MM.1S (cell line): Measurements from ENCODE around the gene UBL5.

Source experiments
- DNase-seq: peaks from one replicate; pipeline ENCODE4 v3.0.0-alpha.2; 2015
- H2AFZ ChIP-seq: fragments of 300-600 bp; sonication (generic); 2 replicates; pipeline ENCODE4 v1.6.0; 2016; ENCODE audit warnings: antibody characterized with exemption, low read length
- H3F3A ChIP-seq: fragments of 300-600 bp; sonication (generic); 2 replicates; pipeline ENCODE4 v1.6.1; 2016; ENCODE audit warnings: mild to moderate bottlenecking, antibody characterized with exemption, low read length, moderate library complexity, mixed read lengths; ENCODE audit not compliant: insufficient read depth
- H3K27ac ChIP-seq: fragments of 300-600 bp; sonication (generic); 2 replicates; pipeline ENCODE4 v1.5.1; 2016; ENCODE audit warnings: mild to moderate bottlenecking, low read length
- H3K27me3 ChIP-seq: fragments of 300-600 bp; sonication (generic); replicated peaks from 2 replicates; pipeline ENCODE4 v1.6.0; 2016; ENCODE audit warnings: low read length; ENCODE audit not compliant: insufficient read depth
- H3K36me3 ChIP-seq: fragments of 300-600 bp; sonication (generic); replicated peaks from 2 replicates; pipeline ENCODE4 v1.6.1; 2016; ENCODE audit warnings: mild to moderate bottlenecking, low read length, mixed read lengths; ENCODE audit not compliant: insufficient read depth
- H3K4me1 ChIP-seq: fragments of 300-600 bp; sonication (generic); 2 replicates; pipeline ENCODE4 v1.6.1; 2016; ENCODE audit warnings: low read length, mixed read lengths
- H3K4me2 ChIP-seq: fragments of 300-600 bp; sonication (generic); 2 replicates; pipeline ENCODE4 v1.6.0; 2016; ENCODE audit warnings: low read depth, low read length
- H3K4me3 ChIP-seq: fragments of 300-600 bp; sonication (generic); 2 replicates; pipeline ENCODE4 v1.5.1; 2016; ENCODE audit warnings: low read length, mixed read lengths
- H3K79me2 ChIP-seq: fragments of 300-600 bp; sonication (generic); 2 replicates; pipeline ENCODE4 v1.6.1; 2016; ENCODE audit warnings: mixed run types, low read length, mixed read lengths
- H3K9ac ChIP-seq: fragments of 300-600 bp; sonication (generic); 2 replicates; pipeline ENCODE4 v1.6.1; 2016; ENCODE audit warnings: low read length, mixed read lengths
- H3K9me2 ChIP-seq: fragments of 300-600 bp; sonication (generic); replicated peaks from 2 replicates; pipeline ENCODE4 v1.6.1; 2016; ENCODE audit warnings: mild to moderate bottlenecking, low read length, mixed read lengths; ENCODE audit not compliant: insufficient read depth
- H3K9me3 ChIP-seq: fragments of 300-600 bp; sonication (generic); replicated peaks from 2 replicates; pipeline ENCODE4 v1.6.1; 2016; ENCODE audit warnings: mild to moderate bottlenecking, low read length, mixed read lengths; ENCODE audit not compliant: insufficient read depth
- H4K20me1 ChIP-seq: fragments of 300-600 bp; sonication (generic); 2 replicates; pipeline ENCODE4 v1.6.1; 2016; ENCODE audit warnings: mild to moderate bottlenecking, low read length, moderate library complexity, mixed read lengths; ENCODE audit not compliant: insufficient read depth
- EZH2 ChIP-seq: fragments of 300-600 bp; sonication (generic); optimal IDR thresholded peaks from 2 replicates; pipeline ENCODE3; 2017; ENCODE audit warnings: low read depth, mild to moderate bottlenecking, antibody characterized with exemption, low read length, mixed read lengths
- EZH2phosphoT487 ChIP-seq: fragments of 300-600 bp; sonication (generic); IDR thresholded peaks from 2 replicates; pipeline ENCODE4 v1.6.1; 2018; ENCODE audit warnings: antibody characterized with exemption, low read length
- TF ChIP-seq, protein P1 (sequence below): fragments of 300-600 bp; sonication (generic); IDR thresholded peaks from 2 replicates; pipeline ENCODE4 v1.5.1; 2016; ENCODE audit warnings: antibody characterized with exemption, low read length, mixed read lengths

Gene UBL5

DNA sequence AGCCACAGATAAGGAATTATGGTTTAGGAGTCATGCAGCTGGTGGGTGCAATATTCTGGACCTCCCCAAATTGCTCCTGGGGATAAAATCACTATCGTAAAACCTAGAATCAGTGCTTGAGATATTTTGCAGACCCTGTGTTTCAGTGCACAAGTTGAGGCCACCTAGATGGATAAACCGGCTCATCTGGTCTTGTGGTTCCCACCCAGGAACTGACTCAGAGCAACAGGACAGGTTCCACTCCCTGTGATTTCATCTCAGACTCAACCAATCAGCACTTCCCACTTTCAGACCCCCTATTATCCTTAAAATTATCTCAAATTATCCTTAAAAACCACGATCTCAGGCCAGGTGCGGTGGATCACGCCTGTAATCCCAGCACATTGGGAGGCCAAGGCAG is 29.8 kb upstream of the UBL5 start:
- no peaks in the 10 kb centered on the region for H4K20me1 ChIP-seq
- H3K27me3 ChIP-seq: no peaks in the 10 kb centered on the region
- H3K4me2 ChIP-seq: no peak overlapping the region
- no peaks in the 10 kb centered on the region for H3K79me2 ChIP-seq
- H3K9me2 ChIP-seq: no peaks in the 10 kb centered on the region
- H3F3A ChIP-seq: peaks cover 9% of the 10 kb centered on the region; the same call in 1 of the 2 replicates
- H3K4me1 ChIP-seq: peaks cover 8% of the 10 kb centered on the region
- H2AFZ ChIP-seq: no peak overlapping the region
- H3K4me3 ChIP-seq: no peak overlapping the region
- no peak for DNase-seq
- no peaks in the 10 kb centered on the region for H3K9me3 ChIP-seq
- TF ChIP-seq EZH2 (no peak), EZH2phosphoT487 (no peak)
- TF ChIP-seq, protein P1, sequence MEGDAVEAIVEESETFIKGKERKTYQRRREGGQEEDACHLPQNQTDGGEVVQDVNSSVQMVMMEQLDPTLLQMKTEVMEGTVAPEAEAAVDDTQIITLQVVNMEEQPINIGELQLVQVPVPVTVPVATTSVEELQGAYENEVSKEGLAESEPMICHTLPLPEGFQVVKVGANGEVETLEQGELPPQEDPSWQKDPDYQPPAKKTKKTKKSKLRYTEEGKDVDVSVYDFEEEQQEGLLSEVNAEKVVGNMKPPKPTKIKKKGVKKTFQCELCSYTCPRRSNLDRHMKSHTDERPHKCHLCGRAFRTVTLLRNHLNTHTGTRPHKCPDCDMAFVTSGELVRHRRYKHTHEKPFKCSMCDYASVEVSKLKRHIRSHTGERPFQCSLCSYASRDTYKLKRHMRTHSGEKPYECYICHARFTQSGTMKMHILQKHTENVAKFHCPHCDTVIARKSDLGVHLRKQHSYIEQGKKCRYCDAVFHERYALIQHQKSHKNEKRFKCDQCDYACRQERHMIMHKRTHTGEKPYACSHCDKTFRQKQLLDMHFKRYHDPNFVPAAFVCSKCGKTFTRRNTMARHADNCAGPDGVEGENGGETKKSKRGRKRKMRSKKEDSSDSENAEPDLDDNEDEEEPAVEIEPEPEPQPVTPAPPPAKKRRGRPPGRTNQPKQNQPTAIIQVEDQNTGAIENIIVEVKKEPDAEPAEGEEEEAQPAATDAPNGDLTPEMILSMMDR: no peak
- no peak overlapping the region for H3K27ac ChIP-seq
- no peaks in the 10 kb centered on the region for H3K36me3 ChIP-seq
- H3K9ac ChIP-seq: no peak overlapping the region

DNA sequence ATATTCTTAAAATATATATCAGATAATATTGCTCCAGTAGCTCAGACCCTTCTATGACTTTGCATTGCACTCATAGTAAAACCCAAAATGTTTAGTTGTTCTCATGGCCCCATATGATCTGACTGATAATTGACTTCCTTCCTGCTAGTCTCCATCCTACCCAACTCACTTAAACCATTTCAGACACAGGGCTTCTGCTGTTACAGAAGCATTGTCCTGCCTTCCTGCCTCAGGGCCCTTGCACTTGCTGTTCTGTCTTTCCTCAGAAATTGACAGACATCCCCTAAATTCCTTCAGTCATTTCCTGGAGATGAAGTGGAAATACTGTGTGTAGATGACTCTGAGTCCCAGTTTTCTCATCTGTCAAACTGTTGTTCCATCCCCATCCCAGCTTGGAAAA is 28.6 kb upstream of the UBL5 start:
- no peaks in the 10 kb centered on the region for H3K79me2 ChIP-seq
- TF ChIP-seq, protein P1: no peak
- TF ChIP-seq EZH2phosphoT487 (no peak), EZH2 (no peak)
- no peak for DNase-seq

DNA sequence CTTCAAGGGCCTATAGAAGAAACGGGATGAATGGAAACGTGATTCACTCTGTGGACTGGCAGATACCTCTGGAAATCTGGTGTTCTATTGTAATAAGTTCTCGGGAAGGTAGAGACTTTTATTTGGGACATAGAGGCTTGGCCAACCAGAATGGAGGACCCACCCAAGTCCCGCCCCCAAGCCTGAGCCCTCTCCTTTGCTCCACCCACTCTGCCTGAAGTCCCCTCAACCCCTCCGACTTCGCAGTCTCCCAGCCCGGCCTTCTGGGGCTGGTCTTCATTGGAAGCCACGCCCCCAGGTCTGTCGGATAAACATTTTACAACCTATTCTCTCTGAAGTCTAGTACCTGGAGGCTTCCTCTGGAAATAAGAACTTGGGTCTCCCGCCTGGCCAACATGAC is 25.7 kb upstream of the UBL5 start:
- no peak overlapping the region for H3K9ac ChIP-seq
- no peaks in the 10 kb centered on the region for H4K20me1 ChIP-seq
- no peaks in the 10 kb centered on the region for H3K79me2 ChIP-seq
- peaks cover 4% of the 10 kb centered on the region for H3K4me1 ChIP-seq
- no peaks in the 10 kb centered on the region for H3K9me3 ChIP-seq
- H2AFZ ChIP-seq: no peak overlapping the region
- H3K9me2 ChIP-seq: no peaks in the 10 kb centered on the region
- peaks cover 8% of the 10 kb centered on the region for H3F3A ChIP-seq
- H3K4me2 ChIP-seq: no peak overlapping the region
- H3K4me3 ChIP-seq: no peak overlapping the region
- H3K36me3 ChIP-seq: no peaks in the 10 kb centered on the region
- H3K27me3 ChIP-seq: no peaks in the 10 kb centered on the region
- TF ChIP-seq EZH2 (no peak), EZH2phosphoT487 (no peak)
- TF ChIP-seq, protein P1: no peak
- H3K27ac ChIP-seq: no peak overlapping the region
- DNase-seq: no peak

More for the DNA sequence above, 28.6 kb upstream of the UBL5 start:
- no peaks in the 10 kb centered on the region for H3K9me2 ChIP-seq
- H3K9me3 ChIP-seq: no peaks in the 10 kb centered on the region
- H3K27ac ChIP-seq: no peak overlapping the region
- H3K4me2 ChIP-seq: no peak overlapping the region
- no peaks in the 10 kb centered on the region for H3K36me3 ChIP-seq
- no peak overlapping the region for H3K4me3 ChIP-seq
- no peak overlapping the region for H3K9ac ChIP-seq
- no peaks in the 10 kb centered on the region for H4K20me1 ChIP-seq
- no peak overlapping the region for H2AFZ ChIP-seq
- H3K27me3 ChIP-seq: no peaks in the 10 kb centered on the region
- no peaks in the 10 kb centered on the region for H3F3A ChIP-seq
- peaks cover 8% of the 10 kb centered on the region for H3K4me1 ChIP-seq
